ENCODE data around the gene SART1. TPM values are rescaled to one million over a fixed set of nuclear protein-coding genes. Genes with fewer than 3 reads are reported as not detected.
A peak's percentile ranks its signal among the peaks of the same experiment; 100 is the strongest.

Gene SART1
- total RNA-seq, 3 donors from 2014 or later: 40.1 to 60.2 (median 41.8) TPM

- Histone ChIP-seq H3K9me3 (no peaks in the 10 kb centered on the region), H3K36me3 (ENCODE audit: low read depth) (peaks cover 14% of the 10 kb centered on the region), H3K4me3 (peak overlapping the region; percentile 99), H3K4me1 (ENCODE audit: low read depth) (peaks cover 16% of the 10 kb centered on the region)
- ATAC-seq: peak; percentile 6
- intact Hi-C loops (cut with DNase I, micrococcal nuclease): no loop called here
- TF ChIP-seq, protein P1, sequence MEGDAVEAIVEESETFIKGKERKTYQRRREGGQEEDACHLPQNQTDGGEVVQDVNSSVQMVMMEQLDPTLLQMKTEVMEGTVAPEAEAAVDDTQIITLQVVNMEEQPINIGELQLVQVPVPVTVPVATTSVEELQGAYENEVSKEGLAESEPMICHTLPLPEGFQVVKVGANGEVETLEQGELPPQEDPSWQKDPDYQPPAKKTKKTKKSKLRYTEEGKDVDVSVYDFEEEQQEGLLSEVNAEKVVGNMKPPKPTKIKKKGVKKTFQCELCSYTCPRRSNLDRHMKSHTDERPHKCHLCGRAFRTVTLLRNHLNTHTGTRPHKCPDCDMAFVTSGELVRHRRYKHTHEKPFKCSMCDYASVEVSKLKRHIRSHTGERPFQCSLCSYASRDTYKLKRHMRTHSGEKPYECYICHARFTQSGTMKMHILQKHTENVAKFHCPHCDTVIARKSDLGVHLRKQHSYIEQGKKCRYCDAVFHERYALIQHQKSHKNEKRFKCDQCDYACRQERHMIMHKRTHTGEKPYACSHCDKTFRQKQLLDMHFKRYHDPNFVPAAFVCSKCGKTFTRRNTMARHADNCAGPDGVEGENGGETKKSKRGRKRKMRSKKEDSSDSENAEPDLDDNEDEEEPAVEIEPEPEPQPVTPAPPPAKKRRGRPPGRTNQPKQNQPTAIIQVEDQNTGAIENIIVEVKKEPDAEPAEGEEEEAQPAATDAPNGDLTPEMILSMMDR (IDR thresholded peaks at IDR 0.05): no peak
- DNase-seq: no peak
These were observed 619 bp downstream of the SART1 start for GRCh38 chr11:65962141-65962564.

DNA sequence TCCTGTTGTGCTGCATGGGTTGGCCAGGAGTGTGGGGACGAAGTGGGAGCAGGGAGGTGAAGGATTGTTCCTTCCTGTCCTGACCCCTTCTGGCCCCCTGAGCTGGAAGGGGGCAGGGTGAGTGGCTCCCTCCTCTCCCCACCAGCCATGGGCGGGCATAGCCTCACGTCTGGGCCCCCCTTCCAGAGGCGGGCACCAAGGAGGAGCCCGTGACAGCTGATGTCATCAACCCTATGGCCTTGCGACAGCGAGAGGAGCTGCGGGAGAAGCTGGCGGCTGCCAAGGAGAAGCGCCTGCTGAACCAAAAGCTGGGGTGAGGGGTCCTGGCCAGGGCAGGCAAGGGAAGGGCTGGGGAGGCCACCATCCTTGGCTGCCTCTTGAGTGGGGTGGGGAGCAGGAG, 3.4 kb downstream of the SART1 start:
- peaks cover 14% of the 10 kb centered on the region for H3K36me3 ChIP-seq (ENCODE audit: low read depth)
- intact Hi-C loops (cut with DNase I, micrococcal nuclease): no loop called here
- no peak for DNase-seq
- ATAC-seq: no peak
- H3K9me3 ChIP-seq: no peaks in the 10 kb centered on the region
- no peak overlapping the region for H3K4me3 ChIP-seq
- TF ChIP-seq, protein P1 (IDR thresholded peaks at IDR 0.05): no peak
- H3K4me1 ChIP-seq (ENCODE audit: low read depth): peaks cover 16% of the 10 kb centered on the region

- TF ChIP-seq, protein P1 (IDR thresholded peaks at IDR 0.05): no peak
- H3K9me3 ChIP-seq: no peaks in the 10 kb centered on the region
- peaks cover 14% of the 10 kb centered on the region for H3K36me3 ChIP-seq (ENCODE audit: low read depth)
- no peak overlapping the region for H3K4me3 ChIP-seq
- no peak for DNase-seq
- peaks cover 16% of the 10 kb centered on the region for H3K4me1 ChIP-seq (ENCODE audit: low read depth)
- ATAC-seq: no peak
- intact Hi-C loops (cut with DNase I, micrococcal nuclease): no loop called here
These were observed 4.6 kb downstream of the SART1 start for GRCh38 chr11:65965986-65966762.

DNA sequence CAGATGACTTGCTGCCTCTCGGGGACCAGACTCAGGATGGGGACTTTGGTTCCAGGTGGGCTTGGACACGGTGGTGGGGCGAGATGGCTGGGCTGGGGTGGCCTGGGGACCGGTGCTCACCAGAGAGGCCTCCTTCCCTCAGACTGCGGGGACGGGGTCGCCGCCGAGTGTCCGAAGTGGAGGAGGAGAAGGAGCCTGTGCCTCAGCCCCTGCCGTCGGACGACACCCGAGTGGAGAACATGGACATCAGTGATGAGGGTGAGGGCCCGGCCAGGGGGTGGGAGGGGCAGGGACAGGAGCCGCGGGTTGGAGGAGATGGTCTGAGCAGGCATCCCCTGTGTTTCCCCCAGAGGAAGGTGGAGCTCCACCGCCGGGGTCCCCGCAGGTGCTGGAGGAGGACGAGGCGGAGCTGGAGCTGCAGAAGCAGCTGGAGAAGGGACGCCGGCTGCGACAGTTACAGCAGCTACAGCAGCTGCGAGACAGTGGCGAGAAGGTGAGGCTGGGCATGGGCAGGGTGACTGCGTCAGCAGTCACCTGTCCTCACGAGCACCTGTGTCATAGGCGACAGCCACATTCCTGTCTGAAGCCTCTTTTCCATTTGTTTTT, 5.9 kb downstream of the SART1 start:
- no peaks in the 10 kb centered on the region for H3K9me3 ChIP-seq
- H3K4me3 ChIP-seq: no peak overlapping the region
- ATAC-seq (no peak), DNase-seq (no peak)
- H3K4me1 ChIP-seq (ENCODE audit: low read depth): peaks cover 12% of the 10 kb centered on the region
- TF ChIP-seq, protein P1 (IDR thresholded peaks at IDR 0.05): no peak
- intact Hi-C loops (cut with DNase I, micrococcal nuclease): no loop called here
- H3K36me3 ChIP-seq (ENCODE audit: low read depth): peaks cover 14% of the 10 kb centered on the region

DNA sequence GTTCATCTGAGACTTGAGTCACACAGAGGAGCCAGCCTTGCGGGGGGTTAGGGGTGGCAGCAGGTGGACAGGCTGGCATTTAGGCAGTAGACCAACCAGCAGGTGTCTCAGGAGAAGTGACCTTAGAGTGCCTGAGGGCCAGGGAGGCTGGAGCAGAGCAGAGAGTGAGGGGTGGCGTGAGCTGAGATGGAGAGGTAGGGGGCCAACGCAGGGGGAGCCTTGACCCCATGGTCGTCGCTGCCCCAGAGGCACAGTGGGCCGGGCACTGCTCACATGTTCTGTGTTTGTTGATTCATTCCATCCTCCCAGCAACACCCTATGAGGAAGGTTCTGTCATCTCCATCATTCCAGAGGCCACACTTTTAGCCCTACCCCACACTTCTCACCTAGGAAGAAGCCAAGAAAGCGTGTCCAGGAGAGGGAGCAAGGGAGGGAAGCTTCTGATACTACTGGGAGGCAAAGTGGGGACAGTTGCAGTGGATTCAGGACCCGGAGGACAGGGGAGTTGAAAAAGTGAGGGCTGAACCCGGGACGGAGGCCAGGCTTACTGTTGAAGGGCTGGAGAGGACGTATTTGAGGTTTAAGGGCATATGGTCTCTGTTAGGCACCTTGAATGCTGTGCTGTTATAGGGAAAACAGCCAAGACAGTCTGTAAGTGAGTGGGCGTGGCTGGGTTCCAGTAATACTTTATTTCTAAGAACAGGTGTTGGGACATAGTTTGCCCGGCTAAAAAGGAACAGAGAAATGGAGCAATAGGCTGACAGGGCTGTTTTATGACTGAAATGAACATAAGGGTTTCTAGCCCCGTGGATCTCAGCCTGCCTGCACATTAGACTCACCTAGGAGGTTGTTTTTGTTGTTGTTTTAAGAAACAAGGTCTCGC, 7.3 kb downstream of the SART1 start:
- Histone ChIP-seq H3K4me1 (ENCODE audit: low read depth) (peaks cover under 1% of the 10 kb centered on the region), H3K4me3 (no peak overlapping the region), H3K9me3 (no peaks in the 10 kb centered on the region), H3K36me3 (ENCODE audit: low read depth) (peaks cover 14% of the 10 kb centered on the region)
- ATAC-seq (peak; percentile 53), DNase-seq (no peak)
- TF ChIP-seq, protein P1 (IDR thresholded peaks at IDR 0.05): no peak
- intact Hi-C loops (cut with DNase I, micrococcal nuclease): no loop called here

Measured in mucosa of descending colon (tissue), 3 donors.